ENCODE measurements around the gene SHISA5.
"Not testable (repeated sequence)": the region's sequence is repeated elsewhere in the genome, so short reads cannot be mapped to it uniquely, and the experiment has no call there.

Gene SHISA5

DNA sequence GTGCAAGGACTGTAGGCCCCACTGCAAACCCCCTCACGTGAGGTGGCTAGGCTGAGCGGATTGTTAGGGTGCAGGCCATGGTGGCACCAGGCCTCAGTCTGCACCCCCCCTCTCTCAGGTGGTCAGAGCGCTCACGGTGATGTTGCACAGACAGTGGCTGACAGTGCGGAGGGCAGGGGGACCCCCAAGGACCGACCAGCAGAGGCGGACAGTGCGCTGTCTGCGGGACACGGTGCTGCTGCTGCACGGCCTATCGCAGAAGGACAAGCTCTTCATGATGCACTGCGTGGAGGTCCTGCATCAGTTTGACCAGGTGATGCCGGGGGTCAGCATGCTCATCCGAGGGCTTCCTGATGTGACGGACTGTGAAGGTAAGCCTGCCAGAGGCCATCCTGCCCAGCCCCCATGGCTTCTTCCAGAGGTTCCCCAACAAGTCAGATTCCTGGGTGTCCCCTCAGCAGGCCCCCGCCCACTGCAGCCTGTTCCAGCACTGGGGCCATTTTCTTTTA lies 39.2 kb downstream of the SHISA5 start:
- peaks cover 4% of the 10 kb centered on the region for H3K27me3 Mint-ChIP-seq (ENCODE audit: low read depth, poor library complexity)
- no peak overlapping the region for H3K4me3 Mint-ChIP-seq
- DNase-seq: no peak
- peaks cover 33% of the 10 kb centered on the region for H3K4me1 Mint-ChIP-seq
- no peaks in the 10 kb centered on the region for H3K9me3 Mint-ChIP-seq
- H3K27ac Mint-ChIP-seq: no peak overlapping the region
- TF ChIP-seq, protein P1, sequence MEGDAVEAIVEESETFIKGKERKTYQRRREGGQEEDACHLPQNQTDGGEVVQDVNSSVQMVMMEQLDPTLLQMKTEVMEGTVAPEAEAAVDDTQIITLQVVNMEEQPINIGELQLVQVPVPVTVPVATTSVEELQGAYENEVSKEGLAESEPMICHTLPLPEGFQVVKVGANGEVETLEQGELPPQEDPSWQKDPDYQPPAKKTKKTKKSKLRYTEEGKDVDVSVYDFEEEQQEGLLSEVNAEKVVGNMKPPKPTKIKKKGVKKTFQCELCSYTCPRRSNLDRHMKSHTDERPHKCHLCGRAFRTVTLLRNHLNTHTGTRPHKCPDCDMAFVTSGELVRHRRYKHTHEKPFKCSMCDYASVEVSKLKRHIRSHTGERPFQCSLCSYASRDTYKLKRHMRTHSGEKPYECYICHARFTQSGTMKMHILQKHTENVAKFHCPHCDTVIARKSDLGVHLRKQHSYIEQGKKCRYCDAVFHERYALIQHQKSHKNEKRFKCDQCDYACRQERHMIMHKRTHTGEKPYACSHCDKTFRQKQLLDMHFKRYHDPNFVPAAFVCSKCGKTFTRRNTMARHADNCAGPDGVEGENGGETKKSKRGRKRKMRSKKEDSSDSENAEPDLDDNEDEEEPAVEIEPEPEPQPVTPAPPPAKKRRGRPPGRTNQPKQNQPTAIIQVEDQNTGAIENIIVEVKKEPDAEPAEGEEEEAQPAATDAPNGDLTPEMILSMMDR (IDR thresholded peaks at IDR 0.05): no peak
- peaks cover 14% of the 10 kb centered on the region for H3K36me3 Mint-ChIP-seq (ENCODE audit: low read depth)

DNA sequence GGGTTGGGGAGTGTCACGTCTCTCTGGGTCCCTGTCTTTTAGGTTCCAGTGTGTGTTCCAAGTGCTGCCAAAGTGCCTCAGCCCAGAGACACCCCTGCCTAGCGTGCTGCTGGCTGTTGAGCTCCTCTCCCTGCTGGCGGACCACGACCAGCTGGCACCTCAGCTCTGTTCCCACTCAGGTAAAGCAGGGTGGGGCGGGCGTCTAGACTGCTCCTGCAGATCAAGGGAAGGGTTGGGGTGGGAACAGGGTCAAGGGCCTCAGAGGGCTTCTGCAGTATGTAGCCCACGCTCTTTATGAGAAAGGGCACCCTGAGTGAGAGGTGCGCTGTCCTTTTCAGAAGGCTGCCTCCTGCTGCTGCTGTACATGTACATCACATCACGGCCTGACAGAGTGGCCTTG lies 40.3 kb downstream of the SHISA5 start:
- Mint-ChIP-seq H3K4me3 (no peak overlapping the region), H3K27ac (no peak overlapping the region), H3K4me1 (peaks cover 32% of the 10 kb centered on the region), H3K9me3 (no peaks in the 10 kb centered on the region), H3K27me3 (ENCODE audit: low read depth, poor library complexity) (peaks cover 5% of the 10 kb centered on the region), H3K36me3 (ENCODE audit: low read depth) (peaks cover 14% of the 10 kb centered on the region)
- DNase-seq: no peak
- TF ChIP-seq, protein P1 (IDR thresholded peaks at IDR 0.05): no peak

DNA sequence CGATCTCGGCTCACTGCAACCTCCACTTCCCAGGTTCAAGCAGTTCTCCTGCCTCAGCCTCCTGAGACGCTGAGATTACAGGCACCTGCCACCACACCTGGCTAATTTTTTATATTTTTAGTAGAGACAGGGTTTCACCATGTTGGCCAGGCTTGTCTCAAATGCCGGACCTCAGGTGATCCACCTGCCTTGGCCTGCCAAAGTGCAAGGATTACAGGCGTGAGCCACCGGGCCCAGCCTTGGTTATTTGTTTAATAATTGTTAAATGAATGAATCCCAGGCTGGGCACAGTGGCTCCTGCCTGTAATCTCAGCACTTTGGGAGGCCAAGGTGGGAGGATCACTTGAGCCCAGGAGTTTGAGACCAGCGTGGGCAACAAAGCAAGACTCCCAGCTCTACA lies 42.2 kb downstream of the SHISA5 start:
- H3K4me1 Mint-ChIP-seq: peaks cover 19% of the 10 kb centered on the region
- H3K9me3 Mint-ChIP-seq; H3K27me3 Mint-ChIP-seq (ENCODE audit: low read depth, poor library complexity); H3K27ac Mint-ChIP-seq; H3K4me3 Mint-ChIP-seq; DNase-seq; H3K36me3 Mint-ChIP-seq (ENCODE audit: low read depth): not testable (repeated sequence)

DNA sequence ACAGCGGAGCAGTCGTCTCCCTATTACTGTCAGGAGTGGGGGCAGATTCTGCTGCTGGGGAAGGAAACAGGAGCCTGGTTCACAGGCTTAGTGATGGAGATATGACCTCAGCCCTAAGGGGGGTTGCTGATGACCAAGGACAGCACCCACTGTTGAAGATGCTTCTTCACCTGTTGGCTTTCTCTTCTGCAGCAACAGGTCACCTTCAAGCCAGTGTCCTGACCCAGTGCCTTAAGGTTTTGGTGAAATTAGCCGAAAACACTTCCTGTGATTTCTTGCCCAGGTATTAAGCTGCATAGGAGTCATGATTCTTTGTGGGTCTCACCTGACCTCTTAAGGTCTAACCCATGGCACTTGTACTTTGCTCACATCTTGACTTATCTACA lies 43.5 kb downstream of the SHISA5 start:
- H3K9me3 Mint-ChIP-seq: no peaks in the 10 kb centered on the region
- peaks cover 5% of the 10 kb centered on the region for H3K27me3 Mint-ChIP-seq (ENCODE audit: low read depth, poor library complexity)
- H3K4me1 Mint-ChIP-seq: peaks cover 6% of the 10 kb centered on the region

DNA sequence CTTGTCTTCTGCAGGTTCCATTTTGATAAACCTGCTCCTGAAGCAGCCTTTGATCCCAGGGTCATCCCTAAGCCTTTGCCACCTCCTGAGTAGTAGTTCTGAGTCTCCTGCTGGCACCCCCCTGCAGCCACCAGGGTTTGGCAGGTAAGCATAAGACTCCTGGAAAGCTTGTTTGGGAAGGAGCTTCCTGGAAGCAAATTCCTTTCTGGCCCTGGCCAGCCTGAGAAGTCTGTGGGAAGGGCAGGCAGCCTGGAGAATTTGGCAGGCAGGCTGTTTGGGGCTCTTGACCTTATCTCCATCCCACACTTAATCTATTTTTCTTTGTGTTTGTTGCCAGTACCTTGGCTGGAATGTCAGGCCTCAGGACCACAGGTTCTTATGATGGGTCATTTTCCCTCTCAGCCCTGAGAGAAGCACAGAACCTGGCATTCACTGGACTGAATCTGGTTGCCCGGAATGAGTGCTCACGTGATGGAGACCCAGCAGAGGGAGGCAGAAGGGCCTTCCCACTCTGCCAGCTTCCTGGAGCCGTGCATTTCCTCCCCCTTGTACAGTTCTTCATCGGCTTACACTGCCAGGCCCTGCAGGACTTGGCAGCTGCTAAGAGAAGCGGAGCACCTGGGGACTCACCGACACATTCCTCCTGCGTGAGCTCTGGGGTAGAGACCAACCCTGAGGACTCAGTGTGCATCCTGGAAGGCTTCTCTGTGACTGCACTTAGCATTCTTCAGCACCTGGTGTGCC lies 44.0 kb downstream of the SHISA5 start:
- no peaks in the 10 kb centered on the region for H3K9me3 Mint-ChIP-seq
- no peak overlapping the region for H3K4me3 Mint-ChIP-seq
- H3K4me1 Mint-ChIP-seq: peaks cover under 1% of the 10 kb centered on the region
- peaks cover 9% of the 10 kb centered on the region for H3K36me3 Mint-ChIP-seq (ENCODE audit: low read depth)
- TF ChIP-seq, protein P1 (IDR thresholded peaks at IDR 0.05): no peak
- H3K27me3 Mint-ChIP-seq (ENCODE audit: low read depth, poor library complexity): peaks cover 5% of the 10 kb centered on the region
- H3K27ac Mint-ChIP-seq: no peak overlapping the region
- DNase-seq: no peak

More for the DNA sequence above, 43.5 kb downstream of the SHISA5 start:
- no peak overlapping the region for H3K4me3 Mint-ChIP-seq
- peaks cover 5% of the 10 kb centered on the region for H3K36me3 Mint-ChIP-seq (ENCODE audit: low read depth)
- TF ChIP-seq, protein P1 (IDR thresholded peaks at IDR 0.05): no peak
- H3K27ac Mint-ChIP-seq: no peak overlapping the region
- DNase-seq: no peak

DNA sequence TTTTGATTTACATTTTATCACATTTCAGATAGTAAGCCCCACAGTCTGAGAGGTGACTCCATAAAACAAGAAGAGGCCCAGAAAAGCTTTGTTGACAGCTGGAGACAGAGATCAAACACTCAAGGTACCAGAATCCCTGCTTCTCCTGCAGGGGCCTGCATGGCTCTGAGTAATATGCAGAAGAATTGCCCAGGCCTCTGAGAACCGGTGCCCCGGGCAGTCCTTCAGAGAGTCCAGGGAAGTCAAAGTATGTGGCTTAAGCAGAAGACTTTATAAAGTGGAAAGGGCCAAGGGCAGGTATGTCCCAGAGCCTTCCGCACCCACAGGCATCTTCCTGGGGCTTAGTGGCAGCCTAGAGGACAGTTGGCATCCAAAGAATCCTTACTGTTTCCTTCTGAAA lies 44.6 kb downstream of the SHISA5 start:
- TF ChIP-seq, protein P1 (IDR thresholded peaks at IDR 0.05): no peak
- Mint-ChIP-seq H3K27me3 (ENCODE audit: low read depth, poor library complexity) (peaks cover 5% of the 10 kb centered on the region), H3K9me3 (no peaks in the 10 kb centered on the region), H3K36me3 (ENCODE audit: low read depth) (peaks cover 15% of the 10 kb centered on the region), H3K4me1 (no peaks in the 10 kb centered on the region), H3K27ac (no peak overlapping the region), H3K4me3 (no peak overlapping the region)
- DNase-seq: no peak
